Colonic mucosa (tissue), 4 donors: ENCODE measurements around the gene TMEM154. TPM values are rescaled to one million over a fixed set of nuclear protein-coding genes. Genes with fewer than 3 reads are reported as not detected.
A peak's percentile ranks its signal among the peaks of the same experiment; 100 is the strongest.

Experiments used
- DNase-seq: peaks from one replicate; pipeline ENCODE4 v3.0.0-alpha.2; 2020
- H3K27ac ChIP-seq: fragments of 200-600 bp; one replicate; pipeline ENCODE4 v1.8.0; 2021
- H3K27me3 ChIP-seq: fragments of 200-600 bp; one replicate; pipeline ENCODE4 v1.8.0; 2021
- H3K36me3 ChIP-seq: fragments of 200-600 bp; one replicate; pipeline ENCODE4 v1.8.0; 2021
- H3K4me1 ChIP-seq: fragments of 200-600 bp; one replicate; pipeline ENCODE4 v1.8.0; 2021; ENCODE audit warnings: mild to moderate bottlenecking
- H3K4me3 ChIP-seq: fragments of 200-600 bp; one replicate; pipeline ENCODE4 v1.8.0; 2021
- H3K9ac ChIP-seq, 2 donors: one replicate each; pipeline ENCODE4 v1.7.0; 2013; ENCODE audit warnings: control low read depth in 2 of 2, low read depth in 2 of 2, low read length in 2 of 2
- H3K9me3 ChIP-seq: fragments of 200-600 bp; one replicate; pipeline ENCODE4 v1.8.0; 2021
- CTCF ChIP-seq: fragments of 200-600 bp; IDR thresholded peaks from one replicate; pipeline ENCODE4 v1.8.0; 2022; ENCODE audit warnings: antibody characterized with exemption, mild to moderate bottlenecking
- intact Hi-C: fragments of 100-400 bp; cut with DNase I; formaldehyde crosslinking; loops from one replicate; pipeline ENCODE4 v1.14.1; 2022
- total RNA-seq, 2 donors: library from RNA; stranded (reverse); fragmentation: NEBNext Ultra II Directional in 1 of 2; extraction: Animal tissue kit (Norgen Biotek cat#: 25700) in 1 of 2; gene quantifications; one replicate each; pipeline ENCODE4 v1.2.1, GENCODE V29; 2021
- donor health status: healthy.
- donor health status: DM: no; HTN: no; CAD: no.
- donor health status: DM: no; HTN: no; CAD: no.

The TMEM154 gene
- total RNA-seq, 2 donors from 2014 or later = 1.5 to 3.5 TPM

- Histone ChIP-seq H3K9ac (no peak overlapping the region), H3K4me3 (no peak overlapping the region), H3K9me3 (no peaks in the 10 kb centered on the region), H3K4me1 (no peaks in the 10 kb centered on the region), H3K36me3 (no peaks in the 10 kb centered on the region), H3K27me3 (no peaks in the 10 kb centered on the region), H3K27ac (no peak overlapping the region)
- DNase-seq = no peak
- no peak for TF ChIP-seq CTCF
- intact Hi-C loops = no loop called here
Observed at GRCh38 chr4:152598454-152598853, 81.3 kb downstream of the TMEM154 start.

GRCh38 chr4:152594978-152595925 lies 84.5 kb downstream of the TMEM154 start:
- Histone ChIP-seq H3K27me3 (no peaks in the 10 kb centered on the region), H3K9ac (no peak overlapping the region), H3K36me3 (no peaks in the 10 kb centered on the region), H3K4me3 (no peak overlapping the region), H3K9me3 (no peaks in the 10 kb centered on the region), H3K27ac (no peak overlapping the region), H3K4me1 (peaks cover 4% of the 10 kb centered on the region)
- intact Hi-C loops = no loop called here
- TF ChIP-seq CTCF = no peak
- DNase-seq = no peak

GRCh38 chr4:152594057-152594456 lies 85.7 kb downstream of the TMEM154 start:
- H3K9me3 ChIP-seq = no peaks in the 10 kb centered on the region
- intact Hi-C loops = no loop called here
- H3K9ac ChIP-seq = no peak overlapping the region
- no peak for TF ChIP-seq CTCF
- no peak overlapping the region for H3K4me3 ChIP-seq
- no peaks in the 10 kb centered on the region for H3K27me3 ChIP-seq
- H3K36me3 ChIP-seq = no peaks in the 10 kb centered on the region
- DNase-seq = no peak
- no peak overlapping the region for H3K27ac ChIP-seq
- H3K4me1 ChIP-seq = peaks cover 4% of the 10 kb centered on the region

- Histone ChIP-seq H3K4me3 (no peak overlapping the region), H3K27me3 (no peaks in the 10 kb centered on the region), H3K4me1 (peaks cover 4% of the 10 kb centered on the region), H3K9ac (no peak overlapping the region), H3K36me3 (no peaks in the 10 kb centered on the region), H3K9me3 (no peaks in the 10 kb centered on the region), H3K27ac (no peak overlapping the region)
- DNase-seq = no peak
- intact Hi-C loops = no loop called here
- no peak for TF ChIP-seq CTCF
Observed at GRCh38 chr4:152591876-152592275, 87.9 kb downstream of the TMEM154 start.

- Histone ChIP-seq H3K4me1 (peaks cover 4% of the 10 kb centered on the region), H3K27ac (no peak overlapping the region), H3K27me3 (no peaks in the 10 kb centered on the region), H3K36me3 (no peaks in the 10 kb centered on the region), H3K4me3 (no peak overlapping the region), H3K9ac (no peak overlapping the region), H3K9me3 (no peaks in the 10 kb centered on the region)
- intact Hi-C loops = no loop called here
- no peak for TF ChIP-seq CTCF
- DNase-seq = peak; percentile 48
Observed at GRCh38 chr4:152591396-152591795, 88.4 kb downstream of the TMEM154 start.
